Measurements from ENCODE around the gene RIOK3.
A peak's percentile ranks its signal among the peaks of the same experiment; 100 is the strongest.
"Not testable (repeated sequence)": the region's sequence is repeated elsewhere in the genome, so short reads cannot be mapped to it uniquely, and the experiment has no call there.

RIOK3 gene

DNA sequence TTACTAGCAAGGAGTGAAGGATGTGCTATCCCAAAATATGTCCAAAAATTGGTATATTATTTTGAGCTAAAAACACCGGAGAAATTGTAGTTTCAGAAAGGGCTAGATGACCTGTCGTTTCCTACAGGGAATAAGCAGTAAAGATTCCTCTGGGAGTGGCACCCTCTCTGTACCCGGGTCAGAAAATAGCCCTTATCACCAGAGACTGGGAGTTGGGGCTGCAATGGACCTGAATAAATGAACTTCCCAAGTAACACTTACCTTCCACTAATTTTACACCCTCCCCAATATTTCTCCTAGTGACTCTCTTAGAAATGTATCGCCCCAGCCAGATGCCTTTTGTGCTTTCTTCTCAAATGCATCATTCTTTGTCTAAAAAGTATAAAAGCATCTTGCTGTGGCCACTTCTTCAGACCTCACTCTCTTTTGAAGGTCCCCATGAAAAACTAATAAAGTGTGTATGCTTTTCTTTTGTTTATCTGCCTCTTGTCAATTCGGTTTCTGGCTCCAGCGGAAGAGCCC is 49.5 kb downstream of the RIOK3 start:
- H3K36me3 ChIP-seq (ENCODE audit: insufficient read depth, low read depth, low read length): peaks cover 3% of the 10 kb centered on the region; the same call in 1 of the 2 replicates
- no peaks in the 10 kb centered on the region for H3K9me3 ChIP-seq (ENCODE audit: insufficient read depth, low read depth, low read length)
- H3K4me1 ChIP-seq (ENCODE audit: insufficient read depth, low read length): no peaks in the 10 kb centered on the region; the same call in 1 of the 2 replicates
- H3K27ac ChIP-seq (ENCODE audit: low read length): no peak overlapping the region
- H3K27me3 ChIP-seq (ENCODE audit: insufficient read depth, low read length): peaks cover 31% of the 10 kb centered on the region
- H3K9ac ChIP-seq (ENCODE audit: low read depth, low read length): peak overlapping the region; percentile 76; the same call in 1 of the 2 replicates
- H3K4me3 ChIP-seq (ENCODE audit: low read length): peak overlapping the region; percentile 87

GRCh38 chr18:23503038-23503962 is 50.2 kb downstream of the RIOK3 start, which contains the start of gene RMC1:
Gene RMC1, plus strand, starts transcription at chr18:23503511. Its CDS starts 108 bp downstream, at chr18:23503619.
- H3K27ac ChIP-seq (ENCODE audit: low read length): no peak within 1 kb of the TSS
- no peaks in the 10 kb centered on the region; the same call in 1 of the 2 replicates for H3K4me1 ChIP-seq (ENCODE audit: insufficient read depth, low read length)
- peaks cover 31% of the 10 kb centered on the region for H3K27me3 ChIP-seq (ENCODE audit: insufficient read depth, low read length)
- H3K9me3 ChIP-seq (ENCODE audit: insufficient read depth, low read depth, low read length): no peaks in the 10 kb centered on the region
- H3K9ac ChIP-seq (ENCODE audit: low read depth, low read length): peak within 1 kb of the TSS; percentile 76
- peak within 1 kb of the TSS; percentile 87 for H3K4me3 ChIP-seq (ENCODE audit: low read length)
- peaks cover 10% of the 10 kb centered on the region for H3K36me3 ChIP-seq (ENCODE audit: insufficient read depth, low read depth, low read length)

DNA sequence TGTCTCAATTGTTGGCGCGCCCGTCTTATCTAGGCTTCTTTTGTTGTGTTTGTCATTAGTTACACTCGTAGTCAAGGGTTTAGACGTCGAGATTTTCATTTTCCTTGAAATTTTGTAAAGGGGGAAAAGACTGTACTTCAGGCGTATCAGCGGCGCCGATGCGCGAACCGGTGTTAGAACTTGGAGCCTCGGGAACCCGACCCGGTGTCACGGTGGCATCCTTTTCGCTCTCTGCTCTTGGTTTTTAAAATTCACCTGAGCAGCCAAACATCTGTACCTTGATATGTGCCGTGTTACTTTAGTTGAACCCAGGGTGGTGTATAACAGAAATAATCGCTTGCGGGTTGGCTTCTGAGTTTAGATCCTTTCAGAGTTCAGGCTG is 50.9 kb downstream of the RIOK3 start:
- H3K27ac ChIP-seq (ENCODE audit: low read length): no peak overlapping the region
- H3K9me3 ChIP-seq (ENCODE audit: insufficient read depth, low read depth, low read length): no peaks in the 10 kb centered on the region
- H3K4me3 ChIP-seq (ENCODE audit: low read length): peak overlapping the region; percentile 87
- H3K27me3 ChIP-seq (ENCODE audit: insufficient read depth, low read length): peaks cover 31% of the 10 kb centered on the region
- H3K36me3 ChIP-seq (ENCODE audit: insufficient read depth, low read depth, low read length): peaks cover 15% of the 10 kb centered on the region
- peak overlapping the region; percentile 56; the same call in 1 of the 2 replicates for H3K9ac ChIP-seq (ENCODE audit: low read depth, low read length)
- H3K4me1 ChIP-seq (ENCODE audit: insufficient read depth, low read length): no peaks in the 10 kb centered on the region; the same call in 1 of the 2 replicates

GRCh38 chr18:23504720-23505119 is 51.6 kb downstream of the RIOK3 start:
- no peak overlapping the region for H3K9ac ChIP-seq (ENCODE audit: low read depth, low read length)

GRCh38 chr18:23506393-23506792 is 53.3 kb downstream of the RIOK3 start:
- peaks cover 22% of the 10 kb centered on the region for H3K27me3 ChIP-seq (ENCODE audit: insufficient read depth, low read length)
- H3K9me3 ChIP-seq (ENCODE audit: insufficient read depth, low read depth, low read length): no peaks in the 10 kb centered on the region
- H3K36me3 ChIP-seq (ENCODE audit: insufficient read depth, low read depth, low read length): peaks cover 27% of the 10 kb centered on the region
- H3K4me1 ChIP-seq (ENCODE audit: insufficient read depth, low read length): no peaks in the 10 kb centered on the region; the same call in 1 of the 2 replicates
- H3K9ac ChIP-seq (ENCODE audit: low read depth, low read length): no peak overlapping the region
- no peak overlapping the region for H3K27ac ChIP-seq (ENCODE audit: low read length)
- no peak overlapping the region for H3K4me3 ChIP-seq (ENCODE audit: low read length)

More at GRCh38 chr18:23504720-23505119, 51.6 kb downstream of the RIOK3 start:
- Histone ChIP-seq H3K36me3 (ENCODE audit: insufficient read depth, low read depth, low read length) (peaks cover 15% of the 10 kb centered on the region), H3K4me3 (ENCODE audit: low read length) (no peak overlapping the region; the same call in 1 of the 2 replicates), H3K27ac (ENCODE audit: low read length) (no peak overlapping the region), H3K27me3 (ENCODE audit: insufficient read depth, low read length) (peaks cover 31% of the 10 kb centered on the region), H3K4me1 (ENCODE audit: insufficient read depth, low read length) (no peaks in the 10 kb centered on the region; the same call in 1 of the 2 replicates), H3K9me3 (ENCODE audit: insufficient read depth, low read depth, low read length) (no peaks in the 10 kb centered on the region)

DNA sequence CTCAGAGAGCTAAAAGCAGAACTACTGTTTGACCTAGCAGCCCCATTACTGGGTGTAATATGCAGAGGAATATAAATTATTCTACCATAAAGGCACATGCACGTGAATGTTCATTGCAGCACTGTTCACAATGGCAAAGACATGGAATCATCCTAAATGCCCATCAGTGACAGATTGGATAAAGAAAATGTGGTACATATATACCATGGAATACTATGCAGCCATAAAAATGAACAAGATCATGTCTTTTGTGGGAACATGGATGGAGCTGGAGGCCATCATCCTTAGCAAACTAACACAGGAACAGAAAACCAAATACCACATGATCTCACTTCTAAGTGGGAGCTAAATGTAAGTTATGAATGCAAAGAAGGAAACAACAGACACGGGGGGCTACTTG is 57.8 kb downstream of the RIOK3 start:
- H3K4me1 ChIP-seq (ENCODE audit: insufficient read depth, low read length); H3K27me3 ChIP-seq (ENCODE audit: insufficient read depth, low read length); H3K27ac ChIP-seq (ENCODE audit: low read length); H3K9me3 ChIP-seq (ENCODE audit: insufficient read depth, low read depth, low read length); H3K9ac ChIP-seq (ENCODE audit: low read depth, low read length); H3K4me3 ChIP-seq (ENCODE audit: low read length): not testable (repeated sequence)
- peaks cover 39% of the 10 kb centered on the region for H3K36me3 ChIP-seq (ENCODE audit: insufficient read depth, low read depth, low read length)

- H3K36me3 ChIP-seq (ENCODE audit: insufficient read depth, low read depth, low read length): peaks cover 45% of the 10 kb centered on the region
These were observed 59.1 kb downstream of the RIOK3 start for GRCh38 chr18:23512216-23512615.

GRCh38 chr18:23512641-23513040 is 59.6 kb downstream of the RIOK3 start:
- no peaks in the 10 kb centered on the region for H3K4me1 ChIP-seq (ENCODE audit: insufficient read depth, low read length)
- no peaks in the 10 kb centered on the region for H3K9me3 ChIP-seq (ENCODE audit: insufficient read depth, low read depth, low read length)
- H3K27me3 ChIP-seq (ENCODE audit: insufficient read depth, low read length): no peaks in the 10 kb centered on the region
- no peak overlapping the region for H3K4me3 ChIP-seq (ENCODE audit: low read length)
- H3K27ac ChIP-seq (ENCODE audit: low read length): no peak overlapping the region
- H3K36me3 ChIP-seq (ENCODE audit: insufficient read depth, low read depth, low read length): peaks cover 46% of the 10 kb centered on the region
- no peak overlapping the region for H3K9ac ChIP-seq (ENCODE audit: low read depth, low read length)

More at GRCh38 chr18:23512216-23512615, 59.1 kb downstream of the RIOK3 start:
- H3K27ac ChIP-seq (ENCODE audit: low read length); H3K27me3 ChIP-seq (ENCODE audit: insufficient read depth, low read length); H3K9ac ChIP-seq (ENCODE audit: low read depth, low read length); H3K9me3 ChIP-seq (ENCODE audit: insufficient read depth, low read depth, low read length); H3K4me3 ChIP-seq (ENCODE audit: low read length); H3K4me1 ChIP-seq (ENCODE audit: insufficient read depth, low read length): not testable (repeated sequence)

GRCh38 chr18:23515911-23516546 is 62.9 kb downstream of the RIOK3 start:
- Histone ChIP-seq H3K36me3 (ENCODE audit: insufficient read depth, low read depth, low read length) (peaks cover 56% of the 10 kb centered on the region), H3K27me3 (ENCODE audit: insufficient read depth, low read length) (no peaks in the 10 kb centered on the region), H3K4me3 (ENCODE audit: low read length) (no peak overlapping the region), H3K4me1 (ENCODE audit: insufficient read depth, low read length) (no peaks in the 10 kb centered on the region), H3K9ac (ENCODE audit: low read depth, low read length) (no peak overlapping the region), H3K27ac (ENCODE audit: low read length) (no peak overlapping the region), H3K9me3 (ENCODE audit: insufficient read depth, low read depth, low read length) (no peaks in the 10 kb centered on the region)

DNA sequence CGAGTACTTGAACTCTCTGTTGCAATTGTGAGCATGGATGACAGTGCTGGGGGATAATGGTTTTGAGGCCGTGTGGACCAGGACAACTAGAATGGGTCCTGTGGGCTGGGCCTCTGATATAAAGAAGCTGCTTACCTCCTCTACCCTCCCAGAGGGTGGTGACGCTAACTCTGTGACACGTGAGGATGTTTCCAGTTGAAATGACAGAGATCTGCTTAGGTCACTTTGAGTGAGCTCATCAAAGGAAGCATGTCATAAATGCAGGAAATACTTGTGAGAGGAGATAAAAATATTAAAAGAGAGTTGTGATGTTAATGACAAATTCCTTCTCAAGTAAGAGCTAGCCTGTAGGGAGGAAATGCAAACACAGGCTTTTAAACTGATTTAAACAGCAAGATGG is 66.6 kb downstream of the RIOK3 start:
- Histone ChIP-seq H3K4me1 (ENCODE audit: insufficient read depth, low read length) (no peaks in the 10 kb centered on the region), H3K4me3 (ENCODE audit: low read length) (no peak overlapping the region), H3K36me3 (ENCODE audit: insufficient read depth, low read depth, low read length) (peaks cover 76% of the 10 kb centered on the region), H3K9ac (ENCODE audit: low read depth, low read length) (no peak overlapping the region), H3K27ac (ENCODE audit: low read length) (no peak overlapping the region), H3K9me3 (ENCODE audit: insufficient read depth, low read depth, low read length) (no peaks in the 10 kb centered on the region), H3K27me3 (ENCODE audit: insufficient read depth, low read length) (no peaks in the 10 kb centered on the region)

- Histone ChIP-seq H3K36me3 (ENCODE audit: insufficient read depth, low read depth, low read length) (peaks cover 83% of the 10 kb centered on the region), H3K9ac (ENCODE audit: low read depth, low read length) (no peak overlapping the region), H3K27me3 (ENCODE audit: insufficient read depth, low read length) (no peaks in the 10 kb centered on the region), H3K4me1 (ENCODE audit: insufficient read depth, low read length) (no peaks in the 10 kb centered on the region), H3K27ac (ENCODE audit: low read length) (no peak overlapping the region), H3K4me3 (ENCODE audit: low read length) (no peak overlapping the region), H3K9me3 (ENCODE audit: insufficient read depth, low read depth, low read length) (no peaks in the 10 kb centered on the region)
These were observed 68.2 kb downstream of the RIOK3 start for GRCh38 chr18:23521271-23521670.
